K562 (cell line): ENCODE data around the gene IKZF3. TPM values are rescaled to one million over a fixed set of nuclear protein-coding genes. Genes with fewer than 3 reads are reported as not detected.
A peak's percentile ranks its signal among the peaks of the same experiment; 100 is the strongest.

ENCODE experiments used
- ATAC-seq: fragments of 200-7000 bp; cut with Tn5 transposase; 3 replicates; pipeline ENCODE4 v1.9.1; 2020; ENCODE audit warnings: moderate library complexity
- BruUV-seq: library from RNA; stranded (reverse); fragments of 400-500 nt; replicated peaks from 2 replicates; lab custom pipeline; 2021; lab: Mats Ljungman, UMichigan
- CTCF ChIA-PET: fragments of 300-600 bp; formaldehyde crosslinking; extraction: SDS; loops from one replicate; lab custom pipeline; 2021; ENCODE audit warnings: low intra/inter-chr PET ratio; lab: Yijun Ruan, JAX
- POLR2A ChIA-PET: fragments of 300-600, 350-650 bp; sonication (Branson Sonifier 250); formaldehyde crosslinking; extraction: SDS; loops from one replicate; lab custom pipeline; 2021; ENCODE audit warnings: antibody characterized with exemption, inconsistent platforms; lab: Yijun Ruan, JAX
- DNase-seq, 4 experiments: peaks; one replicate each; pipeline versions ENCODE4 v3.0.0 to v3.0.0-alpha.2; 2011 to 2018; ENCODE audit warnings: low spot score in 3 of 4, mixed read lengths in 3 of 4; ENCODE audit errors: extremely low read depth in 1 of 4
- FAIRE-seq: peaks from 2 replicates; lab custom pipeline; 2011; peaks lifted over from hg19 to GRCh38; lab: Jason Lieb, UNC
- H2AFZ ChIP-seq: 2 replicates; pipeline ENCODE4 v1.6.0; 2011; ENCODE audit warnings: low read depth, low read length, control low read depth, inconsistent platforms
- H3K27ac ChIP-seq: fragments of 200-600 bp; 3 replicates; pipeline ENCODE4 v1.8.0; 2011; ENCODE audit warnings: low read depth, mild to moderate bottlenecking, control low read depth, inconsistent platforms, low read length, moderate library complexity, mixed read lengths; ENCODE audit errors: extremely low read depth
- H3K27me3 ChIP-seq, 2 experiments: fragments of 300-600 bp in 1 of 2; 2 replicates in 1 of 2; 3 replicates in 1 of 2; pipeline versions ENCODE4 v1.6.0 to v1.8.0; 2011; ENCODE audit warnings: inconsistent platforms in 2 of 2, low read length in 2 of 2, mild to moderate bottlenecking in 1 of 2, mixed read lengths in 1 of 2, moderate library complexity in 1 of 2; ENCODE audit not compliant: control insufficient read depth in 2 of 2, insufficient read depth in 2 of 2
- H3K36me3 ChIP-seq: fragments of 300-600 bp; 3 replicates; pipeline ENCODE4 v1.8.0; 2011; ENCODE audit warnings: mild to moderate bottlenecking, low read length, inconsistent platforms; ENCODE audit not compliant: control insufficient read depth, insufficient read depth
- H3K4me1 ChIP-seq, 2 experiments: fragments of 200-600 bp in 1 of 2; replicated peaks in 1 of 2; 2 replicates in 1 of 2; 3 replicates in 1 of 2; pipeline versions ENCODE4 v1.5.1 to v1.8.0; 2011; ENCODE audit warnings: inconsistent platforms in 2 of 2, low read length in 2 of 2, mild to moderate bottlenecking in 1 of 2, mixed read lengths in 1 of 2, moderate library complexity in 1 of 2; ENCODE audit not compliant: control insufficient read depth in 2 of 2, insufficient read depth in 2 of 2
- H3K4me2 ChIP-seq: 2 replicates; pipeline ENCODE4 v1.6.1; 2011; ENCODE audit warnings: low read length, control low read depth, inconsistent platforms, mixed read lengths; ENCODE audit not compliant: insufficient read depth
- H3K4me3 ChIP-seq: fragments of 200-600 bp; sonication (generic), shearing (Covaris generic); 2 replicates; pipeline ENCODE4 v1.5.1; 2016; ENCODE audit warnings: control low read depth, inconsistent platforms
- H3K79me2 ChIP-seq: fragments of 200-600 bp; 3 replicates; pipeline ENCODE4 v1.8.0; 2011; ENCODE audit warnings: low read length, inconsistent platforms; ENCODE audit not compliant: control insufficient read depth, insufficient read depth
- H3K9ac ChIP-seq, 2 experiments: 2 replicates each; pipeline versions ENCODE4 v1.6.0 to v1.6.1; 2011; ENCODE audit warnings: low read depth in 2 of 2, low read length in 2 of 2, control low read depth in 1 of 2, inconsistent platforms in 1 of 2, mild to moderate bottlenecking in 1 of 2, mixed read lengths in 1 of 2; ENCODE audit not compliant: insufficient read depth in 1 of 2
- H3K9me1 ChIP-seq: one replicate; pipeline ENCODE4 v1.6.0; 2011; ENCODE audit warnings: inconsistent platforms, mild to moderate bottlenecking, low read length, moderate library complexity; ENCODE audit not compliant: control insufficient read depth, insufficient read depth
- H3K9me3 ChIP-seq: replicated peaks from 2 replicates; pipeline ENCODE4 v1.5.1; 2011; ENCODE audit warnings: low read depth, low read length, inconsistent platforms; ENCODE audit not compliant: control insufficient read depth, insufficient read depth
- H4K20me1 ChIP-seq: replicated peaks from 2 replicates; pipeline ENCODE4 v1.6.1; 2011; ENCODE audit warnings: low read length, inconsistent platforms, mixed read lengths; ENCODE audit not compliant: control insufficient read depth, insufficient read depth
- POLR2AphosphoS5 ChIP-seq: IDR thresholded peaks from 2 replicates; pipeline ENCODE4 v1.6.1; 2011; ENCODE audit warnings: mild to moderate bottlenecking, low read depth, low read length, moderate library complexity; ENCODE audit not compliant: control insufficient read depth, insufficient read depth
- TBP ChIP-seq: optimal IDR thresholded peaks from 2 replicates; pipeline ENCODE3; 2011; ENCODE audit warnings: low read depth, low read length, improper control_type of control experiment
- WGBS: fragments of 100-300 bp; shearing (Covaris generic); methylation state at CpG from one replicate; pipeline ENCODE4 v1.1.6; 2016; ENCODE audit warnings: low coverage, mixed read lengths; ENCODE audit not compliant: insufficient coverage; ENCODE audit errors: missing lambda C conversion rate; 5-methylcytosine and 5-hydroxymethylcytosine counted together
- in situ Hi-C: fragments of 300-500 bp; cut with MboI; formaldehyde crosslinking; loops from 4 replicates; pipeline ENCODE4 v1.15.0; 2018; ENCODE audit warnings: inconsistent platforms, mixed read lengths
- intact Hi-C: fragments of 100-400 bp; cut with micrococcal nuclease; formaldehyde crosslinking; loops from 2 replicates; pipeline ENCODE4 v1.14.2; 2022
- microRNA-seq: library from miRNA; unstranded; fragments of <30 nt; microRNA quantifications from one replicate; pipeline ENCODE4, GENCODE V29; 2018; ENCODE audit warnings: borderline microRNAs expressed
- polyA plus RNA-seq, 8 experiments: library from polyadenylated mRNA; depleted of rRNA in 4 of 8; stranded (reverse) in 5 of 8; unstranded in 3 of 8; fragments of >200 nt; fragmentation: Nextera tagmentation in 2 of 8; fragmentation: Illumina TruSeq in 1 of 8; extraction: Ambion mirVana in 2 of 8; extraction: Trizol in 1 of 8; gene quantifications; 2 replicates each; pipeline versions ENCODE4 v1.2.1 to v1.2.3, GENCODE V29; 2011 to 2014; ENCODE audit warnings: inconsistent platforms in 1 of 8, missing spikeins in 1 of 8
- small RNA-seq: library from RNA; depleted of rRNA; stranded (forward); fragments of <200 nt; gene quantifications from one replicate; pipeline ENCODE3, GENCODE V24; 2014
- total RNA-seq, 7 experiments: library from RNA; depleted of rRNA in 6 of 7; stranded (reverse); fragments of >200 nt in 6 of 7; fragmentation: Illumina TruSeq in 2 of 7; extraction: Trizol in 2 of 7; gene quantifications; 2 replicates each; pipeline versions ENCODE4 v1.2.1 to v1.2.3, GENCODE V29; 2011 to 2021; ENCODE audit warnings: low replicate concordance in 1 of 7

The IKZF3 gene
- total and polyA plus RNA-seq, 9 of the 15 experiments (the other 6 are each of a cell fraction or from before 2014, with no cell fraction given): 0.06 to 1.6 (median 0.62) TPM

DNA sequence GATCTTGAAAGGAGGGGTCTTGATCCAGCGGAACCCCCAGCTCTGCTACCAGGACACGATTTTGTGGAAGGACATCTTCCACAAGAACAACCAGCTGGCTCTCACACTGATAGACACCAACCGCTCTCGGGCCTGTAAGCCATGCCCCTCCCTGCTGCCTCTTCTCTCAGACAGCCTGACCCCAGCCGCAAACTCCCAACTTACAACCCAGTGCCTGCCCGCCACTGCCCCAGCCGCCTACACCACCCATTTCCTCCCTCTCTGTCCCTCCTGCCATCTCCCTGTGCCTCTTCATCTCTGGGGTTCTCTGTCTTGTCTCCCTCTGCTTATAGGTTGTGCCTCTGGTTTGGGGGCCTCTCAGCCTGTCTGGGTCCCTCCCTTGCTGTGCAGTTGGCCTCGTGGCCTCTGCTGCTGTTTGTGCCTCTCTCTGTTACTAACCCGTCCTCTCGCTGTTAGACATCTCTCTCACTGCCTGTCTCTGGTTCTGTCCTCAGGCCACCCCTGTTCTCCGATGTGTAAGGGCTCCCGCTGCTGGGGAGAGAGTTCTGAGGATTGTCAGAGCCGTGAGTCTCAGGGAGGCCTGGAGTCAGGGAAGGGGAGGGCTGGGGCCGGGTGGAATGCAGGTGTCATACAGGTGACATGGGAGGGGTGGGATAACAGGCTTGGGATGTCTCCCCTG lies 154.7 kb downstream of the IKZF3 start:
- intact Hi-C loops: no loop called here

More for the DNA sequence above, 154.7 kb downstream of the IKZF3 start:
- TF ChIP-seq TBP: no peak
- TF ChIP-seq POLR2AphosphoS5: no peak
- Histone ChIP-seq H3K9me1 (no peaks in the 10 kb centered on the region), H3K79me2 (no peaks in the 10 kb centered on the region), H2AFZ (no peak overlapping the region), H3K9me3 (no peaks in the 10 kb centered on the region), H3K36me3 (no peaks in the 10 kb centered on the region), H4K20me1 (no peaks in the 10 kb centered on the region; the same call in 1 of the 2 replicates), H3K4me3 (no peak overlapping the region), H3K4me1 (peaks cover 0 to 25% of the 10 kb centered on the region in 2 experiments; a peak in 3 of 5 replicates), H3K27ac (no peak overlapping the region), H3K27me3 (0 out of 5 replicates have a peak, but pooled peaks cover 0 to 5% of the 10 kb centered on the region in 2 experiments), H3K9ac (peak overlapping the region in 1 of 2 experiments; percentile 59; a peak in 1 of 4 replicates), H3K4me2 (no peak overlapping the region)
- in situ Hi-C loops: no loop called here
- ChIA-PET POLR2A (interaction anchor here (0.7 to 1.6 kb wide), 5 partner anchors 14 to 77 kb away, joined by 3 to 6 read pairs (median 3); partner anchors contain the start of gene PGAP3), CTCF (no interaction called here)
- ATAC-seq (peak; percentile 31; the same call in 2 of the 3 replicates), DNase-seq (no peak), FAIRE-seq (no peak)
- no TSS peak for BruUV-seq
- 38% methylated on average over 14 of the region's 14 CpGs for WGBS

Small RNA genes lying within 50 kb of the gene (microRNA-seq; reads per million reads assigned to microRNA genes)
- gene MIR4728: not detected

Small RNA genes lying within 50 kb of the gene (small RNA-seq; reads per million reads assigned to genes)
- gene AC090844.1 (not detected), gene MIR4728 (not detected)

Other genes starting within 250 kb of the IKZF3 start
Only the 7 nearest of the 18 such genes appear.
- 5.1 and 5.9 TPM in 2 replicates for gene GRB7, start 126.4 kb downstream of the IKZF3 start, total RNA-seq (2014; rRNA removed)
- gene GRB7, start 126.4 kb downstream of the IKZF3 start, total RNA-seq (2014; rRNA removed; fragmentation: Illumina TruSeq; extraction: Trizol): 1.9 and 2.2 TPM in 2 replicates
- gene GRB7, start 126.4 kb downstream of the IKZF3 start, total RNA-seq (2015; rRNA removed; fragmentation: Illumina TruSeq; extraction: Trizol): 1.6 and 2.1 TPM in 2 replicates
- 5.0 and 6.0 TPM in 2 replicates for gene GRB7, start 126.4 kb downstream of the IKZF3 start, total RNA-seq (2021)
- gene GRB7, start 126.4 kb downstream of the IKZF3 start, polyA plus RNA-seq (2011; rRNA removed): 1.6 and 2.4 TPM in 2 replicates
- 6.2 and 6.4 TPM in 2 replicates for gene GRB7, start 126.4 kb downstream of the IKZF3 start, polyA plus RNA-seq (2014; fragmentation: Illumina TruSeq; extraction: Trizol)
- gene GRB7, start 126.4 kb downstream of the IKZF3 start, polyA plus RNA-seq (2014; fragmentation: Nextera tagmentation; extraction: Ambion mirVana): under 1 TPM; 0.04 to 0.08 TPM
- gene GRB7, start 126.4 kb downstream of the IKZF3 start, polyA plus RNA-seq (2014; rRNA removed): 3.0 and 4.1 TPM in 2 replicates
- not detected in 2 replicates for gene ZPBP2, start 3.9 kb upstream of the IKZF3 start, total RNA-seq (2014; rRNA removed)
- not detected in 2 replicates for gene ZPBP2, start 3.9 kb upstream of the IKZF3 start, total RNA-seq (2014; rRNA removed; fragmentation: Illumina TruSeq; extraction: Trizol)
- gene ZPBP2, start 3.9 kb upstream of the IKZF3 start, total RNA-seq (2015; rRNA removed; fragmentation: Illumina TruSeq; extraction: Trizol): not detected in 2 replicates
- gene ZPBP2, start 3.9 kb upstream of the IKZF3 start, total RNA-seq (2021): not detected in 2 replicates
- gene ZPBP2, start 3.9 kb upstream of the IKZF3 start, polyA plus RNA-seq (2011; rRNA removed): not detected in 2 replicates
- not detected in 2 replicates for gene ZPBP2, start 3.9 kb upstream of the IKZF3 start, polyA plus RNA-seq (2014; fragmentation: Illumina TruSeq; extraction: Trizol)
- not detected for gene ZPBP2, start 3.9 kb upstream of the IKZF3 start, polyA plus RNA-seq (2014; fragmentation: Nextera tagmentation; extraction: Ambion mirVana)
- not detected in 2 replicates for gene ZPBP2, start 3.9 kb upstream of the IKZF3 start, polyA plus RNA-seq (2014; rRNA removed)
- 1.8 and 2.3 TPM in 2 replicates for gene GSDMB, start 54.3 kb upstream of the IKZF3 start, total RNA-seq (2014; rRNA removed)
- gene GSDMB, start 54.3 kb upstream of the IKZF3 start, total RNA-seq (2014; rRNA removed; fragmentation: Illumina TruSeq; extraction: Trizol): 2.6 and 2.8 TPM in 2 replicates
- 2.1 TPM in 2 replicates for gene GSDMB, start 54.3 kb upstream of the IKZF3 start, total RNA-seq (2015; rRNA removed; fragmentation: Illumina TruSeq; extraction: Trizol)
- 1.5 and 2.1 TPM in 2 replicates for gene GSDMB, start 54.3 kb upstream of the IKZF3 start, total RNA-seq (2021)
- gene GSDMB, start 54.3 kb upstream of the IKZF3 start, polyA plus RNA-seq (2011; rRNA removed): 5.3 and 6.1 TPM in 2 replicates
- gene GSDMB, start 54.3 kb upstream of the IKZF3 start, polyA plus RNA-seq (2014; fragmentation: Illumina TruSeq; extraction: Trizol): 2.2 and 3.0 TPM in 2 replicates
- gene GSDMB, start 54.3 kb upstream of the IKZF3 start, polyA plus RNA-seq (2014; fragmentation: Nextera tagmentation; extraction: Ambion mirVana): under 1 TPM; 0.49 to 0.95 TPM
- gene GSDMB, start 54.3 kb upstream of the IKZF3 start, polyA plus RNA-seq (2014; rRNA removed): 3.2 and 4.6 TPM in 2 replicates
- gene ORMDL3, start 63.3 kb upstream of the IKZF3 start, total RNA-seq (2014; rRNA removed): 21.6 and 30.7 TPM in 2 replicates
- gene ORMDL3, start 63.3 kb upstream of the IKZF3 start, total RNA-seq (2014; rRNA removed; fragmentation: Illumina TruSeq; extraction: Trizol): 27.1 and 27.7 TPM in 2 replicates
- gene ORMDL3, start 63.3 kb upstream of the IKZF3 start, total RNA-seq (2015; rRNA removed; fragmentation: Illumina TruSeq; extraction: Trizol): 34.2 and 36.9 TPM in 2 replicates
- gene ORMDL3, start 63.3 kb upstream of the IKZF3 start, total RNA-seq (2021): 16.9 and 23.8 TPM in 2 replicates
- 38.2 and 57.4 TPM in 2 replicates for gene ORMDL3, start 63.3 kb upstream of the IKZF3 start, polyA plus RNA-seq (2011; rRNA removed)
- gene ORMDL3, start 63.3 kb upstream of the IKZF3 start, polyA plus RNA-seq (2014; fragmentation: Illumina TruSeq; extraction: Trizol): 26.7 and 32.9 TPM in 2 replicates
- gene ORMDL3, start 63.3 kb upstream of the IKZF3 start, polyA plus RNA-seq (2014; fragmentation: Nextera tagmentation; extraction: Ambion mirVana): 1 to 10 TPM; 2.7 to 4.6 TPM
- 29.5 and 31.9 TPM in 2 replicates for gene ORMDL3, start 63.3 kb upstream of the IKZF3 start, polyA plus RNA-seq (2014; rRNA removed)
- not detected in 2 replicates for gene LRRC3C, start 63.4 kb upstream of the IKZF3 start, total RNA-seq (2014; rRNA removed)
- not detected in 2 replicates for gene LRRC3C, start 63.4 kb upstream of the IKZF3 start, total RNA-seq (2014; rRNA removed; fragmentation: Illumina TruSeq; extraction: Trizol)
- gene LRRC3C, start 63.4 kb upstream of the IKZF3 start, total RNA-seq (2015; rRNA removed; fragmentation: Illumina TruSeq; extraction: Trizol): not detected in 2 replicates
- gene LRRC3C, start 63.4 kb upstream of the IKZF3 start, total RNA-seq (2021): not detected in 2 replicates
- gene LRRC3C, start 63.4 kb upstream of the IKZF3 start, polyA plus RNA-seq (2011; rRNA removed): not detected in 2 replicates
- not detected in 2 replicates for gene LRRC3C, start 63.4 kb upstream of the IKZF3 start, polyA plus RNA-seq (2014; fragmentation: Illumina TruSeq; extraction: Trizol)
- not detected for gene LRRC3C, start 63.4 kb upstream of the IKZF3 start, polyA plus RNA-seq (2014; fragmentation: Nextera tagmentation; extraction: Ambion mirVana)
- gene LRRC3C, start 63.4 kb upstream of the IKZF3 start, polyA plus RNA-seq (2014; rRNA removed): not detected in 2 replicates
- gene GSDMA, start 98.7 kb upstream of the IKZF3 start, total RNA-seq (2014; rRNA removed): not detected in 2 replicates
- gene GSDMA, start 98.7 kb upstream of the IKZF3 start, total RNA-seq (2014; rRNA removed; fragmentation: Illumina TruSeq; extraction: Trizol): 0.07 TPM in 1 of 2 replicates, not detected in the other
- gene GSDMA, start 98.7 kb upstream of the IKZF3 start, total RNA-seq (2015; rRNA removed; fragmentation: Illumina TruSeq; extraction: Trizol): 0.07 TPM in 1 of 2 replicates, not detected in the other
- gene GSDMA, start 98.7 kb upstream of the IKZF3 start, total RNA-seq (2021): 0.09 TPM in 1 of 2 replicates, not detected in the other
- 0.04 and 0.06 TPM in 2 replicates for gene GSDMA, start 98.7 kb upstream of the IKZF3 start, polyA plus RNA-seq (2011; rRNA removed)
- 0.12 and 0.13 TPM in 2 replicates for gene GSDMA, start 98.7 kb upstream of the IKZF3 start, polyA plus RNA-seq (2014; fragmentation: Illumina TruSeq; extraction: Trizol)
- under 1 TPM; 0.04 to 0.06 TPM for gene GSDMA, start 98.7 kb upstream of the IKZF3 start, polyA plus RNA-seq (2014; fragmentation: Nextera tagmentation; extraction: Ambion mirVana)
- 0.07 TPM in 1 of 2 replicates, not detected in the other for gene GSDMA, start 98.7 kb upstream of the IKZF3 start, polyA plus RNA-seq (2014; rRNA removed)
- 228 and 254 TPM in 2 replicates for gene PSMD3, start 116.5 kb upstream of the IKZF3 start, total RNA-seq (2014; rRNA removed)
- 109 and 120 TPM in 2 replicates for gene PSMD3, start 116.5 kb upstream of the IKZF3 start, total RNA-seq (2014; rRNA removed; fragmentation: Illumina TruSeq; extraction: Trizol)
- gene PSMD3, start 116.5 kb upstream of the IKZF3 start, total RNA-seq (2015; rRNA removed; fragmentation: Illumina TruSeq; extraction: Trizol): 135 and 138 TPM in 2 replicates
- gene PSMD3, start 116.5 kb upstream of the IKZF3 start, total RNA-seq (2021): 232 and 251 TPM in 2 replicates
- 95.3 and 113 TPM in 2 replicates for gene PSMD3, start 116.5 kb upstream of the IKZF3 start, polyA plus RNA-seq (2011; rRNA removed)
- 241 and 262 TPM in 2 replicates for gene PSMD3, start 116.5 kb upstream of the IKZF3 start, polyA plus RNA-seq (2014; fragmentation: Illumina TruSeq; extraction: Trizol)
- gene PSMD3, start 116.5 kb upstream of the IKZF3 start, polyA plus RNA-seq (2014; fragmentation: Nextera tagmentation; extraction: Ambion mirVana): 1 to 10 TPM; 2.0 to 2.8 TPM
- 180 and 183 TPM in 2 replicates for gene PSMD3, start 116.5 kb upstream of the IKZF3 start, polyA plus RNA-seq (2014; rRNA removed)